ENCODE data around the gene GNAO1.

GNAO1 gene

DNA sequence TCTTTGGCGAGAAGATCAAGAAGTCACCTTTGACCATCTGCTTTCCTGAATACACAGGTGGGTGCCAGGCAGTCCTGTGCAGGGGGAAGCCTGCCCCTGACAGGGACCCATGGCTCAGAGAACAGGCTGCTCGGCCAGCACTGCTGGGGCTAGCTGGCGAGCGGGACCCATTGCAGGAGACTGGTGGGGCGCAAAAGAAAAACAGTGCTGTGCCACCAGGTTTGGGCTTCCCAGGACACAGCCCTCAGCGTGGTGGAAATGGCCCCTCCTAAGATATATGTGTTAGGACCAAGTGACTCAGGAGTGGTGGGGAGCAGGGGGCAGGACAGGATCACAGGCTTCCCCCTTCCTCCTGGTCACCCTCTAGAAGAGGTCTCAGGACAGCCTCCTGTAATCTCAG, 160.2 kb downstream of the GNAO1 start:
- no peak for DNase-seq

DNA sequence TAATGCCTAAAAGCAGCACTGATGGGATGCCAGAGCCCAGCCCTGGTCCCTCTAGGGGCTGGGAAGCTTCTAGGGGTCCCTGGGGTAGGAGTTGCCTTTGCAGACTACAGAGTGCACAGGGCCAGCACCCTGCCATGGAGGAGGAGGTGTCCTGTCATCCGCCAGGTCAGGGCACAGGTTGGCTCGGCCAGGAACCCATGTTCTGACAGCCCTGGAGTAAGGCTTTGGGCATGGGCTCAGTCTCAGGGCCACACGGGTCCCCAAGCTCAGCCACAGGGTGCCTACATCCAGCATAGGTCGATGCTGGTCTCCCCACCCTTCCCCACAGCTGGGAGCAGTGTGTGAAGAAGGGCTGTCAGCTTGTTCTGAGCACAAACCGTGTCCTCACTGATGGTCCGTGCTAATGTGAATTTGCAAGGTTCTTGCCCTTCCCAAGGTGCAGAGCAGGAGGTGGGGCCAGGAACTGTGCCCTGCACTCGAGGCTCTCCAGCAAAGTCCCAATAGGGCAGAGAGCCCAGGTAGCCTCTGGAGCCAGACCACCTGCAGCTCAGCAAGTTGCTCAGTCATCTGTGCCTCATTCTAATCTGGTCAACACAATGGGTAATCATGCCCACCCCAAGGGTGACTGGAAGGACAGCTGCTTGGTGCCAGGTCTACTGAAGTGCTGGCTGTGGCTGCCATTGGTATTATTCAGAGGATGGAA, 161.2 kb downstream of the GNAO1 start:
- DNase-seq: no peak

DNA sequence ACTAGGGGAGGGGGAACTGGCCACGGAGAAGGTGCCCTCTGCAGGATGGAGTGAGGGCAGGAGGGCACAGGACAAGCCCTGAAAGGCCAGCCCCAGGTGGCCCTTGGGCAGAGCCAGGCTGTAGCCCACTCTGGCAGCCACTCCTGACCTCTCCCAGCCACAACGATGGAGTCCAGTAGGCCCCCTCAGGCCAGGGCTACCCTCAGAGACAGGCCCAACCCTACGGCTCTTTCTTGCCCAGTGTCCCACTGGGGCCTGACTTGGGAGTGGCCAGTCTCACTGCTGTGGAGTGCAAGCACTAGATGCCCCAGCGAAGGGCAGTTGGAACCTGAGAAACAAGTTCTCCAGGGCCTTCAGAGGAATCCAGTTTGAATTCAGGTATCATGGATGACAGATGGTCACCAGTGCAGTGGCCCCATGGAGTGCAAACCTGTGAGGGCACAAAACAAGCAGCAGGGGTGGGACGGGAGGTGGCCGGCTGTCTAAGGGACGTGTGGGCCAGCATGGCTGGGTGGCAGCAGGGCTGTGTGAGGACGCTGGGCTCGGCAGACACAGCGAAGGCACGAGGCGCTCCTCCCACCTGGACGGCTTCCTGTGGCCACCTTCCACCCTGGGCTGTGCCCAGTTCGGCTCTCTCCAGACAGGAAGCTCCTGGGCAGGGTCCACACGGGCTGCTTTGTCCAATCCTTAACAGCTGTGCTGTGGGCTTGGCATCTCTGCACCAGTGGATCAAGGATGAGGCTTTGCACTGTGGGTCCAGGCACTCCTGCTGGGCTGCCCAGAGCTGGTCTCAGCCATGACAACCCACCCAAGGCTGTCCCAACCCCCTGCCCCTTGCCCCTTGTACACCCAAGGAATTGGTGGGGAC, 162.0 kb downstream of the GNAO1 start:
- DNase-seq: no peak

DNA sequence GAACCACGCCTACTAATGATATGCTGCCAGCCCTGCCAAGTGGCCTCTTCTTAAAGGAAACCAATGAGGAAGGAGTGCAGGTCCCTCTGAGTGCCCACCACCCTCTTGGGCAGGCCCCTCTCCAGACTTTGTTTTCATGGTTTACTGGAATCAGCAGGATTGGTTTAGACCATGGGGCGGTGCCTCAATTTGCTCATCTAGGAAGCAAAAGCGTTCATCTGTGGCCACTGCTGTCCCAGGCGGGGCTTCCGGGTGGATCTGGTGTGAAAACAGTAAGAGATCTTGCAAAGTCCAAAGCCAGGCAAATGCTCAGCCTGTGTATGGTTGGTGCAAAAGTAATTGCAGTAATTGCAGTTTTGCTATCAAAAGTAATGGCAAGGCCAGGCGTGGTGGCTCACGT, 162.7 kb downstream of the GNAO1 start:
- DNase-seq: no peak

DNA sequence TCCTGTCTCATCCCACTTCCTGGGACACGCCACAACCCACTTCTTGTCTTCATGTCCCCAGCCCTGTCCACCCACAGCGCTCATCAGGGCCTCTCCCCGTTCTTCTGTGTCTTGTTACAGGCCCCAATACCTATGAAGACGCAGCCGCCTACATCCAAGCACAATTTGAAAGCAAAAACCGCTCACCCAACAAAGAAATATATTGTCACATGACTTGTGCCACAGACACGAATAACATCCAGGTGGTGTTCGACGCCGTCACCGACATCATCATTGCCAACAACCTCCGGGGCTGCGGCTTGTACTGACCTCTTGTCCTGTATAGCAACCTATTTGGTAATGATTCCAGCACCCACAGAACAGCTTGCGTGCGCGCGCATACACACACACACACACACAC, 163.5 kb downstream of the GNAO1 start:
- DNase-seq: no peak

DNA sequence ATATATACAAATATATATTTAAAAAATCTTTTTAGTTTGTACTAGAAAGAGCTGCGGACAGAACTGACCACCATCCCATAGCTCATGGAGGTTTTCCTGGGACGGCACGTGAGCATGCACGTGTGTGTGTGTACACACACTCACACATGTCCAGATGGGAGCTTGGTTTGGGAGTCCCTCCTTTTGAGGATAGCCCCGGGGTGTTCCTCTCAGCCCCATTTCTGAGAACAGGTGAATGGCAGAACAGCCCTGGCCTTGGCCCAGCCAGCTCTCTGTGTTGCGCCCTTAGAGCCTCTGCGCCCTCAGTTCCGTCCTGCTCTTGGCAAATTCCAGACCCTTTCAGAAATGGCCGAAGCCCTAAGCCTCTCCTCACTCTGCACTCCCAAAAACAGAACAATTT, 163.9 kb downstream of the GNAO1 start:
- DNase-seq: no peak

DNA sequence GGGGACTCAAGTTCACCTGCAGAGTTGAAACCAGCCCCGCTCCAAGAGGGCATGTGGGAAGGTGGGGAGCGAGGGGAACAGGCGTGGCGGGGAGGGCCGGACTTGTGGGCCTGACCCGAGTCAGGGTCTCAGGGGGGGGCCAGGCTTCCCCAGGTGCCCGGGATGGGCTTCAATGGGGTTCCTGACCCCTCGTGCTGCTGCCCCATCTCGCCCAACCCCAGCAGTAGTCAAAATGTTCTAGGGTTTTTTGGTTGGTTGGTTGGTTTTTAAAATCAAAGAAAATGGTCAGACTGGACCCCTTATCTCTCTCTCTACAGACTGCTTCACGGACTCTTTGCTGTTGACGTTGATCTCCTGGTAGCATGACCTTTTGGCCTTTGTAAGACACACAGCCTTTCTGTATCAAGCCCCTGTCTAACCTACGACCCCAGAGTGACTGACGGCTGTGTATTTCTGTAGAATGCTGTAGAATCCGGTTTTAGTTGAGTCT, 164.5 kb downstream of the GNAO1 start:
- DNase-seq: no peak

DNA sequence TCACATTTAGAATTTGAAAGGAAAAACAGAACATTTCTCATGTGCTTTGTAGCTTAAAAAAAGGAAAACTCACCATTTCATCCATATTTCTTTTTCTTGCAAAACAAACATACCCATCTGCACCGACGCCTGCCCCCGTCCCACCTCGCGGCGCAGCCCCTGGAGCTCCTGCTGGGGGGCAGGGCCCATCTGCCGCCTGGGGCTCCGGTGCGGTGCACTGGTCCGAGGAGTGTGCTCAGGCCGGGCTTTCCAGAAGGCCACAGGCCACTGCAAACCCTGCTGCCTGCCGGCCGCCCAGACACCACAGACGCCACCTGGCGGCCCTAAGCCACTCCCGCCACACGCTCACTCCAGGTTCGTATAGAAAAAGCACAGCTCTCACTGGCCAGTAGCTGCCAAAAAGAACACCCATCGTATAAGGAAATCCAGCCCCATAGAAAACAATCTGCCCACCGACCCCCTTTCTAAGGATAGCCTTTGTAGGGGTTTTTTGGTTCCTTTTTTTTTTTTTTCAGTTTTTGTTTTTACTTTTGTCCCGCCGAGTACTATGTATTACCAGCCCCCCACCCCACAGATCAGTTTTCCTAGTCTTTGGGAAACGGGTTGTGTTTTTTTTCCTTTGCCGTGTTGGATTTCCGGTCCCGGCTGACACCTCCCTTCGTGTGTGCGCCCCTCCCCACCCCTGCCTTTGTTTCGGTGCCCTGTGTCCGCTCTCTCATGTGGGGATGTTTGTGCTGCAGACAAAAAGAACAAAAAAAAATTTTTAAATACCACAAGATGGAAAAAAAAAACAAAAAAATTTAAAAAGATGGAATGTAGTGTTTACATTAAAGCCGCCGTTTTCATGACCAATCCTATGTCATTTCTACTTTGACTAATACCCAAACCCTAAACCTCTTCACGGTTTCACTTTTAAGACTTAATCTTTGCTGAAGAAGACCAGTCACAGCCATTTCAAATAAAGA, 165.3 kb downstream of the GNAO1 start:
- peak; percentile 73 for DNase-seq

DNA sequence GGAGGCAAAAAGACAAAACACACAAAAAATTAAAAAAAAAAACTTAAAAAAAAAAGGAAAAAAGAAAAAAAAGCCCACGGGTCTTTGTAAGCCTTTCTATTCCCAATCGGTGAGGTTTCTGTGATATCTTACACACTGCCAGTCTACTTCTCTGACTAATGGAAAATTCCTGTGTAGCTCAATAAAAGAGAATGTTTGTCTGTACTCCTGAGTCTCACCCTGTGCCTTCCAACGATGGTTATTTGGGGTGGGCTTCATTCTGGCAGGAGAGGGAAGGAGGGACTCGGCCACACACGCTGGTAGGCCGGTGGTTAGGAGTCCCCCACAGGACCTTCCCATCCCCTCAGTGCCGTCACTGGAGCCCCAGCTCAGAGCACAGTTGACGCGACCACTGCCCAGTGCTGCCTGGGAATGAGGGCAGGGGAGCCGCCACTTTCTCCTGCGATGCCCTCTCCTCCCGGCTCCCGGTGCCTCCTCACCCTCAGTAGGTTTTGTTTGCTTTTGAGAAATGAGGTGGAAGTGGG, 166.0 kb downstream of the GNAO1 start:
- no peak for DNase-seq

DNA sequence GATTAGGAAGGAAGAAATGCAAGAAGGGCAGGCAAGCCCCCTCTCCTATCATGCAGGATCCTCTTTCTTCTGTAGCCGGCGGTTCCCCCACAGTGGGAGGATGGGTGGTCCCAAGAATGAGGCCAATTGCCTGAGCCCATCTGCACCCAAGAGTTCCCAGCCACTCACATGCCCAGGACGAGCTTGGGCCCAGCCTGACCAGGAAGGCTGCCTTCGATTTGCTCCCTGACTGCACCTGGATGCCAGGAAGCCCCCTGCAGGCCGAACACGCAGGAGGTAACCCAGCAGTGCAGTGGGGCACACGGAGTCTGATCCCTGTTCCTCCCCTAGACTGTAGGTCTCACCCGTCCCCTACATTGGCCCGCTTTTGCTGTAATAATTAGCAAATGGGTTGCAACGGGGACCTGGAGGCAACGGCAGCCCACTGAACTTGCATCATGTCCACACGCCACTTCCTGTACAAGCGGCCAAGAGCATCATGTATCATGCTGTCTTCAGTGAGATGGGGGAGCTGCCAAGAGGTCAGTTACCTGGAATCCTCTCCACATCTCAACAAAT, 166.6 kb downstream of the GNAO1 start:
- no peak for DNase-seq

DNA sequence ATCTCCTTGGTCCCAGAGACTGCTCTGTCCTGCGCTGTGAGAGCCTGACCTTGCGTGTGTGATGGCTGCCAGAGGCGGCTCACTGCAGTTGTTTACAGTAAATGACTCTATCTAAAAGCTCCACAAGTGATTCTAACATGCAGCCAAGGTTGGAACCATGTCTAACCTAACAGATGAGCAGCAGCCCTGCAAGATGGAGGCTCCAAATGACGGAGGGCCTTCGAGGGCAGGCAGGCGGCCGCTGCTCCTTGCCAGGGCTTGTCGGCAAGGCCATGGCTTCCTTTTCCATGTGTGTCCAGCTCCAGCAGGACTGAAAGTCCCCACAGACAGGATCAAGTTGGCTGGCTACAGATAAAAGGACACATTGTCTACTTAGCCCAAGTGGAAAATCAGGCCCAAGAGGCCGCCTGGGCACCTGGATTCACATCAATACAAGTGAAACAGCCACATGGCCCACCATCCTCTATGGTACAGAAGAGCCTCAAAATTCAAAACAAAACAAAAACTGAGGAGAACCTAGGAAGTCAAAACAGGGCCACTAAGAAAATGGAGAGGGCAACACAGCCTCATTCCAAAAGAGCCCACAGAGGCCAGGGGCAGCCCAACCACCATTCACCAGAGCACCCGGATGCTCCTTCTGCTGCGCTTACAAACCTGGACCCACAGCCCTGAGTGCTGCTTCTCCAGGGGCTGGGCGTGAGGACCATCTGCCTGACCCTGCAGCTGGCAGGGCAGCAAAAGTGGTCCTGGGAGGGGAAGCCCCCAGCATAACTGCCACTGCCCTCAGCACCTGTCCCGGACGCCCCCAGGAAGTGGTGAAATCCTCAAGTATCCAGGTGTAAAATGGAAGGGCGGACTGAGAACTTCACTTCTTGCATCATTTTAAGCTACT, 169.1 kb downstream of the GNAO1 start:
- no peak for DNase-seq

DNA sequence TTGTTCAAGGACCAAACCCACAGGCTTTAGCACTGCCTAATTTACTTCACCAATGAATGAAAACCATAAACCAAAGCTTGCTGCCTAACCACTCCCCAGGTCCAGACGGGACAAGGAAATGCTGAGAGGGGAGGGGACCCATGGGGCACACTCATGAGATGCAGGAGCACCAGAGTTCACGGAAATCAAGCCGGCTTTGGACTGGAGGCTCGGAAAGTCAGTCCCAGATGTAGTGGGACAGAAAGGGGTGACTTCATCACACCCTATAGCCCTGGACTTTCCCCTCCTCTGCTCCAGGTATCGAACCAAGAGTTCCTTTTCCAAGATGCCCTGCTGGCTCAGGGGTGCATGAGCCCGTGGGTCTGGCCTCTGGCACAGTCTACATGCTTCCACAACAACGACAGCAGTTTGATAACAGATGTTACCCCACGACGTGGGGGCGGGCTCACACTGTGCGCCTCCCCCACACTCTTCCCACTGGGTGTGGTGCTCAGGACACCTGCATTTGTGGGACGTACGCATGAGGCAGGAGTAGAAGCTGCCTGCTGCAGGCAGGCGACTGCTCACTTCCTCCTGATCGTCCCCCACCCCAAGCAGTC, 170.9 kb downstream of the GNAO1 start:
- DNase-seq: no peak

DNA sequence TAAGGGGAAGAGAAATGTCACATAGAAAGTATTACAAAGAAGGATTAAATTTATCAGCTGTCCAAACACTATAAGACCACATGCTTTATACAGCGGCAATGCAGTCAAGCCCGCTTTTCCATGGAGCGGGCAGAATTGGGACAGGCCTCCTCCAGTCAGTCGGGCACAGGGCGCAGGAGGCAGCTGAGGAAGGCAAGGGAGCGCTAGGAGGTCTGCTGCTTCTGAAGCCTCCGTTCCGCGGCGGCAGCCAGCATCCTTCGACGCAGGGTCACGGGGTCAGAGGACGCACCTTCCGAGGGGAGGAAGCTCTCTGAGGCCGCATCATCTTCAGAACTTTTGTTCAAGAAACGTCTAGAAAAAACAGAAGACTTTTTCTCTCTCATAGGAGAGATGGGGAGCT, 171.4 kb downstream of the GNAO1 start:
- DNase-seq: no peak

DNA sequence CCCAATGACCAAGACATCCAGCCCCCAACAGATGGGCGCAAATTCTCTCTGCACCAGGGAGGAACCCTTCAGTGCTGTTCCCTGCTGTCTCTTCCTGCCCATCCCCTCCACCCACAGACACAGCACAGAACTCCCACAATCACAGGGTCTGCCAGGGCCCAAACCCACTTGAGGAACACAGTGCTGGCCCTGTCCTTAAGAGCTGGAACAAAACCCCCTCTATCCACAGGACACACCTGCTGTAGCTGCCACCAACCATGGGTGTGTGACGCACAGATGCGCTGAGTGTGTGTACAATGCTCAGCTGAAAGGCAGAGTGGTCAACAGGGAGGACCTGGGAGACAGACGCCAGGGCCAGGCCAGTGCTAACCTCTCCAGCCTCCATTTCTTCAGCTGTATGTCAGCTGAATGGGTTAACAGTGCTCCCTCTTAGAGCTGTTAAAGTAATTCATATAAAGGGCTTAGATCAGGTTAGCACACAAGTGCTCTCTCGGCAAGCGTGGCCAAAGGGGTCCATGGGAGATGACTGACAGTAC, 172.0 kb downstream of the GNAO1 start:
- no peak for DNase-seq

DNA sequence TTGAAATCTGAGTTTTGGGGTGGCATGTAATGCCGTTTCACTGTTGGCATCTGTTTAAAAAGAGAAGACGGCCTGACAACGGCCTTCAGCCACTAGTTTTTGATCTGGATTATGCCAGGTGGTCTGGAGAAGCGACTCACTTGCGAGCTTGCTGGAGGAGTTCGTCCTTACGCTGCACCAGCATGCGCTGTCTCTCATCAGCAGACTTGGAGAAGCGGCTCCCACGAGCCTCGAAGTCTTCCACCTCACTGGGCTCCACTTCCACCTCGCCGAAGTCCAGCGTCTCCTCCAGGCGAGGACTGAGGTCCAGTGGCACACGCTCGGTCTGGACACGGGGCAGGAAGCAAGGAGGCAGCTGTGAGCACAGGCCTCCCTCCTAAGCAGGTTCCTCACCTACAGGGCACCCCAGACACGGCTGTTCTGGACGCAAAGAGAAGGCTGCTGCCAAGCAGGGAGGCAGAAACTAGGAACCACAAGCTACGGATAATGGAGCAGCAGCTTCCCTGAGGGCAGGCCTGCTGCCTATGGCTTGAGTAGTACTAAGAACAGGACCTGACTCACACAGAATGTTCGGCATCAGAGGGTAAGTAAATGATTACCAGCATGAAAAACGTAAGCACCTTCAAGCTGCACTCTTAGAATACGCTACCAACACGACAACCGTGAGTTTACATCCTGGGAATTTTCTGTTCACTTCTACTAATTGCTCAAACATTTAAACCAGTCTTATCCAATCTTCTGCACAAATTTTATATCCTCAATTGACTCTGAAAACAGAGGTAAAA, 172.7 kb downstream of the GNAO1 start:
- no peak for DNase-seq

DNA sequence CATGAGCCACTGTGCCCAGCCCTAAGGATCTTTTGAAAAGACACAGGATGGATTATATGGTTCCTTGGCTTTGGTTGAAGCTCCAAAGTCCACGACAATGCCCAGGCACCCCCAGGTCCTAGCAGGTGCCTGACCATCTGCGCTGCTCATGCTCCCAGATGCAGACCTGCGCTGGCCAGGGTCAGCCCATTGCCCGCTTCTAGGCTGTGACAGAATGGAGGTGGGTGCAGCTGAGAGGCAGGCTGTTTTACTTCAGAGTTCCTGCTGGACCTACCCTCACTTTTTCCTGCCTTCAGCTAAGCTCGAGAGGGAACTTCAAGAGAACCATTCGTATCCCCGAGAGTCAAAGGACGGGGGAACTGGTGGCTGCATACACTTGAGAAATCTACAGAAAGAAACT, 173.6 kb downstream of the GNAO1 start:
- DNase-seq: no peak

DNA sequence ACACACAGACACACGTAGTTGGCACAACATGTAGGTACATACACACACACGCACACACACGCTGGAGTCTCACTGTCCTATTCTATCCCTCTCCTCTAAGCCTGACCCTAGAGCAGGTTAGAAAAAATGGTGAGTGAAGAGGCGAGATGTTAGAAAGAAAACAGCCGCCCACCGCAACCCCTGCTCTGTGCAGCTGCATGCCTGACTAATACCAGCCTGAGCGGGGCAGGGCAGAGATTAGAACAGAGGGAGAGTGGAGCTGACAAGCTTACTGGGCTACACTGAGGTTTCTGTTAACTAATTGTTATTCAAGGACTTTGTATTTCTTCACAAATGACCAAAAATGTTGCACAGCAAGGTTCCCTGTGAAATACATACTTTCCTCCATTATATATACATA, 174.3 kb downstream of the GNAO1 start:
- no peak for DNase-seq

DNA sequence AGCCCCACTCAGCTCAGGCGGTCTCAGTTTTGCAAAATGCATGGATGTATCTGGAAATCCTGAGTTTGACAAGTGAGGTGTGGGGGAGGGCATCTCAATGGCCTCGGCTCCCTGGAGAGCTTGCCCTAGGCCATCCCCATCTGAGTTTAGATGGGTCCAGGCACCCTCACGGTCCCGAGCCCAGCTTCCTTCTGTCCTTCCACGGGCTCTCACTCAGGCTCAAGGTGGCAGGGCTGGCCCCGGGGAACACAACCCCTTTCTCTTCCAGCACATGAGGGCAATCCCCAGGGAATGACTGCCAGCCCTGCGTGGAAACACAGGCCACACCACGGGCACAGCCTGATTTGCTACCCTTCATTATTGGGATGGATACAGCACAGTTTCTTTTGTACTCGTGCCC, 175.7 kb downstream of the GNAO1 start:
- DNase-seq: no peak

DNA sequence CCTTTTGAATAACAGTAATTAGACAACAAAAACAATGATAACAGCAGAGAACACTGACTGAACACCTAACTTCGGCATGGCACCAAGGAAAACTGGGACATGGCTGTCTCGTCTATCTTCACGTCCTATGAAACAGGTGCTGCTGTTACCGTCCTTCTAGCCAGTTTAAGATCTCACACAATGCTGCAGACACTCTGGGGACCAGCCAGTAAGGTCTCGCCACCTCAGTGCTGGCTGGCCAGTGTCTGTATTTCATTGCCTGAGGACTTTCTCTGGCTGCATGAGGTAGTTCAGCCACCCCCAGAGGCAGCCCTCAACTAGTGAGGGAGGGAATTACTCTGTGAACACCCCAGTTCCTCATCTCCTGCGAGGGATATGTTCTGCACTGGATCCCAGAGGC, 176.5 kb downstream of the GNAO1 start:
- DNase-seq: no peak

DNA sequence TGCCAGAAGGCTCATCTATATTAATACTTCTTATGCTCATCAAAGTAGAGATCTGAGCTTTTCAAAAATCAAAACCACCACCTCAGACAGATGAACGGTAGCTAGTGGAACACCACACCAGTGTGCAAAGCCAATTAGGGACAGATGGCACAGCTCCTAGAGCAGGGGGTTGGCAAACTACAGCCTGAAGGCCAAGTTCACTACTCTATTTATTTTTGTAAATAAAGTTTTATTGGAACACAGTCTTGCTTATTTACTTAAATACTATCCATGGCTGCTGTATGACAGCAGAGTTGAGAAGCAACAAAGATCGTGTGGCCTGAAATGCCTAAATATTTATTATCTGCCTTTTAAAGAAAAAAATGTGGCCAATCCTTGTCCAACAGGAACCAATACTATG, 177.3 kb downstream of the GNAO1 start:
- no peak for DNase-seq
